ENCODE results near the gene MYRFL. TPM values are rescaled to one million over a fixed set of nuclear protein-coding genes. Genes with fewer than 3 reads are reported as not detected.

Gene MYRFL
- total RNA-seq, 4 donors from 2014 or later, result not detected

- no peak overlapping the region for H3K27ac ChIP-seq
- no peaks in the 10 kb centered on the region for H3K36me3 ChIP-seq
- H3K4me3 ChIP-seq, result no peak overlapping the region
- 59 to 78% methylated on average over 3 to 4 of the region's 4 CpGs for WGBS, 2 donors (ENCODE audit: low coverage in 1 of 2)
- no peaks in the 10 kb centered on the region for H3K9me3 ChIP-seq
- H3K4me1 ChIP-seq, result peaks cover 0 to 8% (median 0%) of the 10 kb centered on the region in 3 donors
- H3K27me3 ChIP-seq, result peaks cover 37% of the 10 kb centered on the region
- no peak for TF ChIP-seq POLR2A (IDR thresholded peaks at IDR 0.05)
- no peak for TF ChIP-seq EP300 (IDR thresholded peaks at IDR 0.05)
- TF ChIP-seq POLR2AphosphoS5 (IDR thresholded peaks at IDR 0.05), result no peak
- TF ChIP-seq CTCF (IDR thresholded peaks at IDR 0.05), result no peak
- no peak for ATAC-seq
Measured at GRCh38 chr12:69880571-69880970, 55.5 kb downstream of the MYRFL start.

GRCh38 chr12:69881771-69882170 is 56.7 kb downstream of the MYRFL start:
- no peak overlapping the region for H3K4me3 ChIP-seq
- peaks cover 37% of the 10 kb centered on the region for H3K27me3 ChIP-seq
- WGBS, 2 donors (ENCODE audit: low coverage in 1 of 2), result 61 to 83% methylated on average over 3 of the region's 3 CpGs
- peaks cover 0 to 8% (median 0%) of the 10 kb centered on the region in 3 donors for H3K4me1 ChIP-seq
- no peaks in the 10 kb centered on the region for H3K36me3 ChIP-seq
- TF ChIP-seq EP300 (IDR thresholded peaks at IDR 0.05), result no peak
- TF ChIP-seq POLR2A (IDR thresholded peaks at IDR 0.05), result no peak
- TF ChIP-seq CTCF (IDR thresholded peaks at IDR 0.05), result no peak
- TF ChIP-seq POLR2AphosphoS5 (IDR thresholded peaks at IDR 0.05), result no peak
- H3K27ac ChIP-seq, result no peak overlapping the region
- H3K9me3 ChIP-seq, result no peaks in the 10 kb centered on the region
- no peak for ATAC-seq

DNA sequence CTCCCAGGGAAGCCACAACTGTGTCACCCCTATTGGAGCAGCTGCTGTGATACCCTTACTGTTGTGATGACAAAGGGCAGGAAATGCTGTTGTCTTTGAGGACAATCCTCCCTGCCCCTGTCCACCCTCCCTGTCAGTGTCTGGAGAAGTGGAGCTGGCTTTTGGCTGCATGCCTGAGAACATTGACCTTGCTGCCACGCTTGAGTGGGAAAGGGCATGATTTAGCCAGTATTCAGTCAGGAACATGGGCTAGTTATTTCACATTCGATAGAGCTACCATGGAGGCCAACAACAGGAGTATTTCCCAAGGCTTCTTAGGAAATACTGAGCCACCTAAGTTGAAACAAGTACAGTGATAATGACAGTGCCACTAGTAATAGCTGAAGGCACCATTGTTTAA is 59.4 kb downstream of the MYRFL start:
- no peaks in the 10 kb centered on the region for H3K36me3 ChIP-seq
- WGBS, 2 donors (ENCODE audit: low coverage in 1 of 2), result 80 to 100% methylated on average over 1 of the region's 2 CpGs
- no peak for TF ChIP-seq POLR2AphosphoS5 (IDR thresholded peaks at IDR 0.05)
- no peak for TF ChIP-seq CTCF (IDR thresholded peaks at IDR 0.05)
- TF ChIP-seq POLR2A (IDR thresholded peaks at IDR 0.05), result no peak
- no peak overlapping the region for H3K4me3 ChIP-seq
- peaks cover 0 to 3% (median 0%) of the 10 kb centered on the region in 3 donors for H3K4me1 ChIP-seq
- ATAC-seq, result no peak
- peaks cover 21% of the 10 kb centered on the region for H3K27me3 ChIP-seq
- no peaks in the 10 kb centered on the region for H3K9me3 ChIP-seq
- H3K27ac ChIP-seq, result no peak overlapping the region

GRCh38 chr12:69885658-69886057 is 60.6 kb downstream of the MYRFL start:
- no peak overlapping the region for H3K27ac ChIP-seq
- H3K27me3 ChIP-seq, result peaks cover 10% of the 10 kb centered on the region
- H3K4me3 ChIP-seq, result no peak overlapping the region
- no peak for ATAC-seq
- H3K36me3 ChIP-seq, result no peaks in the 10 kb centered on the region
- H3K4me1 ChIP-seq, result no peaks in the 10 kb centered on the region
- TF ChIP-seq POLR2AphosphoS5 (IDR thresholded peaks at IDR 0.05) (no peak), CTCF (IDR thresholded peaks at IDR 0.05) (no peak), EP300 (IDR thresholded peaks at IDR 0.05) (no peak), POLR2A (IDR thresholded peaks at IDR 0.05) (no peak)
- H3K9me3 ChIP-seq, result no peaks in the 10 kb centered on the region

DNA sequence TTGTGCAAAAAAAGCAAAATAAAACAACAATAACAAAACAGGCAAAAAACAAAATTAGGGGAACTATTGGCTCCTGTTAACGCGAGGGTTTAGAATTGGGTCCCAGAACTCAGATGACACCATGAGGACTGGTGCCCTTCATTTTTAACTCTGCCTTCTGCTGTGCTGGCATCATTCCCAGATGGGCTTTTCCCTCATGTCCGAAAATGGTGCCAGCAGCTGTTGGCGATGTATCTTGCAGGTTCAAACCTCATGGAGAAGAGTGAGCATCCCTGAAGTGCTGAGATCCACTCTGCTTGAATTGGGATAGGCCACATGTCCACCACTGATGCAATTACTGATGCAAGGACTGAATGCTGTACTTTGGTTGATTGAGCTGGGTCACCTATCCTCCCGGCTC is 61.1 kb downstream of the MYRFL start:
- no peak overlapping the region for H3K27ac ChIP-seq
- peaks cover 10% of the 10 kb centered on the region for H3K27me3 ChIP-seq
- H3K9me3 ChIP-seq, result no peaks in the 10 kb centered on the region
- H3K36me3 ChIP-seq, result no peaks in the 10 kb centered on the region
- no peak overlapping the region for H3K4me3 ChIP-seq
- WGBS, 2 donors (ENCODE audit: low coverage in 1 of 2), result 65 to 71% methylated on average over 2 to 4 of the region's 5 CpGs
- TF ChIP-seq POLR2A (IDR thresholded peaks at IDR 0.05) (no peak), POLR2AphosphoS5 (IDR thresholded peaks at IDR 0.05) (no peak), EP300 (IDR thresholded peaks at IDR 0.05) (no peak), CTCF (IDR thresholded peaks at IDR 0.05) (no peak)
- no peak for ATAC-seq
- peaks cover 0 to 1% (median 0%) of the 10 kb centered on the region in 3 donors for H3K4me1 ChIP-seq

Measured in gastroesophageal sphincter (tissue), 4 donors.